Neural cell (in vitro differentiated cells): ENCODE results near the gene ARHGEF4. TPM values are rescaled to one million over a fixed set of nuclear protein-coding genes. Genes with fewer than 3 reads are reported as not detected.

ENCODE experiments used
- H2AFZ ChIP-seq: fragments of 200-600, 300-800 bp; sonication (generic), shearing (Covaris generic); 2 replicates; pipeline ENCODE4 v1.6.0; 2014; ENCODE audit warnings: low read depth, mild to moderate bottlenecking, antibody characterized with exemption, low read length, moderate library complexity
- H3F3A ChIP-seq: fragments of 200-600 bp; shearing (Covaris generic); 2 replicates; pipeline ENCODE4 v1.6.1; 2016; ENCODE audit warnings: mild to moderate bottlenecking, moderate library complexity, mixed read lengths, antibody characterized with exemption, low read length; ENCODE audit not compliant: insufficient read depth, poor library complexity, severe bottlenecking
- H3K27ac ChIP-seq: fragments of 200-600, 300-800 bp; sonication (generic), shearing (Covaris generic); 2 replicates; pipeline ENCODE4 v1.5.1; 2014; ENCODE audit warnings: mild to moderate bottlenecking, low read length, moderate library complexity
- H3K27me3 ChIP-seq: fragments of 300-800, 200-600 bp; sonication (generic), shearing (Covaris generic); 2 replicates; pipeline ENCODE4 v1.6.0; 2014; ENCODE audit warnings: mild to moderate bottlenecking, low read depth, low read length, moderate library complexity; ENCODE audit not compliant: insufficient read depth
- H3K36me3 ChIP-seq: fragments of 300-800, 200-600 bp; sonication (generic), shearing (Covaris generic); 2 replicates; pipeline ENCODE4 v1.5.1; 2014; ENCODE audit warnings: mild to moderate bottlenecking, antibody characterized with exemption, low read length, moderate library complexity; ENCODE audit not compliant: insufficient read depth
- H3K4me2 ChIP-seq: fragments of 300-800, 200-600 bp; sonication (generic), shearing (Covaris generic); 2 replicates; pipeline ENCODE4 v1.6.0; 2014; ENCODE audit warnings: mild to moderate bottlenecking, low read length
- H3K4me3 ChIP-seq: fragments of 300-800, 200-600 bp; sonication (generic), shearing (Covaris generic); 2 replicates; pipeline ENCODE4 v1.5.1; 2014; ENCODE audit warnings: mild to moderate bottlenecking, low read length, moderate library complexity
- H3K79me2 ChIP-seq: fragments of 200-600 bp; shearing (Covaris generic); replicated peaks from 2 replicates; pipeline ENCODE4 v1.6.0; 2014; ENCODE audit warnings: mild to moderate bottlenecking, low read length, moderate library complexity; ENCODE audit not compliant: insufficient read depth
- H3K9ac ChIP-seq: fragments of 300-800, 200-600 bp; sonication (generic), shearing (Covaris generic); 2 replicates; pipeline ENCODE4 v1.6.1; 2016; ENCODE audit warnings: mild to moderate bottlenecking, low read length, mixed read lengths
- H3K9me2 ChIP-seq: fragments of 200-600 bp; shearing (Covaris generic); 2 replicates; pipeline ENCODE4 v1.6.1; 2016; ENCODE audit warnings: mild to moderate bottlenecking, low read length, mixed read lengths; ENCODE audit not compliant: insufficient read depth
- H3K9me3 ChIP-seq: fragments of 200-600, 300-800 bp; sonication (generic), shearing (Covaris generic); 2 replicates; pipeline ENCODE4 v1.6.1; 2016; ENCODE audit warnings: mild to moderate bottlenecking, mixed run types, low read length, moderate library complexity, mixed read lengths
- H4K20me1 ChIP-seq: fragments of 200-600 bp; shearing (Covaris generic); 2 replicates; pipeline ENCODE4 v1.6.1; 2016; ENCODE audit warnings: mild to moderate bottlenecking, mixed run types; ENCODE audit not compliant: insufficient read depth
- EP300 ChIP-seq: fragments of 450-650 bp; conservative IDR thresholded peaks from 2 replicates; pipeline ENCODE4 v1.6.1; 2014; ENCODE audit warnings: antibody characterized with exemption, mild to moderate bottlenecking, moderate library complexity; ENCODE audit not compliant: poor library complexity, severe bottlenecking
- EZH2 ChIP-seq: fragments of 200-600, 300-800 bp; shearing (Covaris generic), sonication (generic); IDR thresholded peaks from 2 replicates; pipeline ENCODE4 v1.6.1; 2014; ENCODE audit warnings: antibody characterized with exemption, low read length, borderline replicate concordance, mild to moderate bottlenecking; ENCODE audit not compliant: insufficient read depth, poor library complexity, severe bottlenecking
- MXI1 ChIP-seq: fragments of 450-650 bp; conservative IDR thresholded peaks from 2 replicates; pipeline ENCODE4 v1.6.1; 2014; ENCODE audit warnings: antibody characterized with exemption, mild to moderate bottlenecking; ENCODE audit not compliant: poor library complexity, severe bottlenecking
- POLR2AphosphoS5 ChIP-seq: IDR thresholded peaks from 2 replicates; pipeline ENCODE4 v1.6.1; 2012
- RAD21 ChIP-seq: fragments of 450-650 bp; conservative IDR thresholded peaks from 2 replicates; pipeline ENCODE4 v1.6.1; 2014; ENCODE audit warnings: antibody characterized with exemption, mild to moderate bottlenecking, moderate library complexity
- REST ChIP-seq: IDR thresholded peaks from 2 replicates; pipeline ENCODE4 v1.6.1; 2012; ENCODE audit warnings: borderline replicate concordance
- SMC3 ChIP-seq: fragments of 450-650 bp; conservative IDR thresholded peaks from 2 replicates; pipeline ENCODE4 v1.6.1; 2014; ENCODE audit warnings: antibody characterized with exemption, mild to moderate bottlenecking, moderate library complexity; ENCODE audit not compliant: poor library complexity
- TAF1 ChIP-seq: IDR thresholded peaks from 2 replicates; pipeline ENCODE4 v1.6.1; 2012; ENCODE audit warnings: low read depth
- polyA plus RNA-seq: library from polyadenylated mRNA; depleted of rRNA; stranded (reverse); fragments of >200 nt; gene quantifications from 2 replicates; pipeline ENCODE4 v1.2.3, GENCODE V29; 2014
- TF ChIP-seq, protein P1 (sequence below): fragments of 450-650 bp; IDR thresholded peaks from 2 replicates; pipeline ENCODE4 v1.5.1; 2014; ENCODE audit warnings: antibody characterized with exemption, mild to moderate bottlenecking, moderate library complexity; ENCODE audit not compliant: poor library complexity, severe bottlenecking

ARHGEF4 gene
- polyA plus RNA-seq, 1 donor from 2014 or later, result 45.9 TPM

GRCh38 chr2:130966775-130967490 is 130.2 kb downstream of the ARHGEF4 start:
- peaks cover 50% of the 10 kb centered on the region for H3K27me3 ChIP-seq
- H3K4me2 ChIP-seq, result peak overlapping the region; percentile 19
- H3K36me3 ChIP-seq, result no peaks in the 10 kb centered on the region
- H3K4me3 ChIP-seq, result peak overlapping the region; percentile 69
- no peaks in the 10 kb centered on the region for H4K20me1 ChIP-seq
- peak overlapping the region; percentile 7 for H3K9ac ChIP-seq
- no peak overlapping the region for H3K27ac ChIP-seq
- H3F3A ChIP-seq, result no peaks in the 10 kb centered on the region
- no peak overlapping the region for H2AFZ ChIP-seq
- no peaks in the 10 kb centered on the region for H3K9me2 ChIP-seq
- no peaks in the 10 kb centered on the region for H3K9me3 ChIP-seq
- H3K79me2 ChIP-seq, result no peaks in the 10 kb centered on the region
- TF ChIP-seq RAD21 (no peak), REST (no peak), POLR2AphosphoS5 (no peak), MXI1 (no peak), EP300 (no peak)

GRCh38 chr2:130972410-130972809 is 135.7 kb downstream of the ARHGEF4 start:
- Histone ChIP-seq H3K79me2 (no peaks in the 10 kb centered on the region), H4K20me1 (no peaks in the 10 kb centered on the region), H3K9ac (no peak overlapping the region), H3K4me3 (no peak overlapping the region), H3K9me2 (no peaks in the 10 kb centered on the region), H3K9me3 (no peaks in the 10 kb centered on the region), H3K27ac (no peak overlapping the region), H3K4me2 (no peak overlapping the region), H3K36me3 (no peaks in the 10 kb centered on the region), H3F3A (no peaks in the 10 kb centered on the region), H3K27me3 (peaks cover 3% of the 10 kb centered on the region), H2AFZ (no peak overlapping the region)
- TF ChIP-seq MXI1 (no peak), SMC3 (no peak), EZH2 (no peak), RAD21 (no peak), TAF1 (no peak), EP300 (no peak), POLR2AphosphoS5 (no peak), REST (no peak)
- TF ChIP-seq, protein P1, sequence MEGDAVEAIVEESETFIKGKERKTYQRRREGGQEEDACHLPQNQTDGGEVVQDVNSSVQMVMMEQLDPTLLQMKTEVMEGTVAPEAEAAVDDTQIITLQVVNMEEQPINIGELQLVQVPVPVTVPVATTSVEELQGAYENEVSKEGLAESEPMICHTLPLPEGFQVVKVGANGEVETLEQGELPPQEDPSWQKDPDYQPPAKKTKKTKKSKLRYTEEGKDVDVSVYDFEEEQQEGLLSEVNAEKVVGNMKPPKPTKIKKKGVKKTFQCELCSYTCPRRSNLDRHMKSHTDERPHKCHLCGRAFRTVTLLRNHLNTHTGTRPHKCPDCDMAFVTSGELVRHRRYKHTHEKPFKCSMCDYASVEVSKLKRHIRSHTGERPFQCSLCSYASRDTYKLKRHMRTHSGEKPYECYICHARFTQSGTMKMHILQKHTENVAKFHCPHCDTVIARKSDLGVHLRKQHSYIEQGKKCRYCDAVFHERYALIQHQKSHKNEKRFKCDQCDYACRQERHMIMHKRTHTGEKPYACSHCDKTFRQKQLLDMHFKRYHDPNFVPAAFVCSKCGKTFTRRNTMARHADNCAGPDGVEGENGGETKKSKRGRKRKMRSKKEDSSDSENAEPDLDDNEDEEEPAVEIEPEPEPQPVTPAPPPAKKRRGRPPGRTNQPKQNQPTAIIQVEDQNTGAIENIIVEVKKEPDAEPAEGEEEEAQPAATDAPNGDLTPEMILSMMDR, result no peak
